IMR-90 (cell line): ENCODE results near the gene ZNF423. TPM values are rescaled to one million over a fixed set of nuclear protein-coding genes. Genes with fewer than 3 reads are reported as not detected.

Experiments
- ATAC-seq: fragments of 200-7000 bp; cut with Tn5 transposase; 2 replicates; pipeline ENCODE4 v1.9.1; 2020; ENCODE audit warnings: low read depth, mild to moderate bottlenecking, moderate library complexity
- BruUV-seq: library from RNA; stranded (reverse); fragments of 400-500 nt; replicated peaks from 2 replicates; lab custom pipeline; 2021; lab: Mats Ljungman, UMichigan
- CTCF ChIA-PET: fragments of 300-600 bp; formaldehyde crosslinking; extraction: SDS; loops from one replicate; lab custom pipeline; 2021; ENCODE audit warnings: antibody characterized with exemption; lab: Yijun Ruan, JAX
- POLR2A ChIA-PET: fragments of 300-600 bp; sonication (Branson Sonifier 250); formaldehyde crosslinking; loops from one replicate; lab custom pipeline; 2022; ENCODE audit warnings: antibody characterized with exemption; ENCODE audit not compliant: unreplicated experiment; lab: Charles Lee
- DNase-seq: peaks from one replicate; pipeline ENCODE4 v3.0.0; 2013
- H2AFZ ChIP-seq: replicated peaks from 2 replicates; pipeline ENCODE3; 2013; ENCODE audit warnings: low read length, mild to moderate bottlenecking; ENCODE audit not compliant: poor library complexity
- H2AK5ac ChIP-seq: 2 replicates; pipeline ENCODE4 v1.6.1; 2013; ENCODE audit warnings: low read depth, low read length, inconsistent platforms
- H2AK9ac ChIP-seq: replicated peaks from 2 replicates; pipeline ENCODE3; 2013; ENCODE audit warnings: mild to moderate bottlenecking, low read depth, low read length, moderate library complexity; ENCODE audit not compliant: poor library complexity
- H2BK120ac ChIP-seq: 2 replicates; pipeline ENCODE4 v1.6.1; 2013; ENCODE audit warnings: low read depth, low read length, inconsistent platforms
- H2BK15ac ChIP-seq: 3 replicates; pipeline ENCODE4 v1.6.1; 2013; ENCODE audit warnings: low read depth, low read length, inconsistent platforms
- H2BK20ac ChIP-seq: 2 replicates; pipeline ENCODE4 v1.6.1; 2013; ENCODE audit warnings: low read depth, mild to moderate bottlenecking, inconsistent platforms, low read length, moderate library complexity
- H2BK5ac ChIP-seq: 2 replicates; pipeline ENCODE4 v1.6.1; 2013; ENCODE audit warnings: mild to moderate bottlenecking, low read depth, low read length, inconsistent platforms; ENCODE audit not compliant: poor library complexity, severe bottlenecking
- H3K14ac ChIP-seq: replicated peaks from 2 replicates; pipeline ENCODE4 v1.6.1; 2013; ENCODE audit warnings: low read depth, low read length, inconsistent platforms
- H3K18ac ChIP-seq: 2 replicates; pipeline ENCODE4 v1.6.1; 2013; ENCODE audit warnings: low read depth, low read length, control low read depth
- H3K23ac ChIP-seq: 2 replicates; pipeline ENCODE4 v1.6.1; 2013; ENCODE audit warnings: low read depth, low read length, inconsistent platforms
- H3K27ac ChIP-seq: 2 replicates; pipeline ENCODE4 v1.5.1; 2013; ENCODE audit warnings: mild to moderate bottlenecking, control low read depth, low read length; ENCODE audit not compliant: insufficient read depth
- H3K27me3 ChIP-seq: 2 replicates; pipeline ENCODE4 v1.6.1; 2013; ENCODE audit warnings: low read length; ENCODE audit not compliant: control insufficient read depth, insufficient read depth
- H3K36me3 ChIP-seq: 2 replicates; pipeline ENCODE4 v1.6.1; 2013; ENCODE audit warnings: low read length, mixed read lengths; ENCODE audit not compliant: control insufficient read depth, insufficient read depth
- H3K4ac ChIP-seq: 2 replicates; pipeline ENCODE4 v1.6.1; 2013; ENCODE audit warnings: low read depth, low read length, inconsistent platforms
- H3K4me1 ChIP-seq: 2 replicates; pipeline ENCODE4 v1.6.1; 2013; ENCODE audit warnings: low read length, mixed read lengths; ENCODE audit not compliant: control insufficient read depth, insufficient read depth
- H3K4me2 ChIP-seq: 2 replicates; pipeline ENCODE4 v1.6.1; 2013; ENCODE audit warnings: low read depth, mild to moderate bottlenecking, control low read depth, low read length, moderate library complexity
- H3K4me3 ChIP-seq: 2 replicates; pipeline ENCODE4 v1.5.1; 2013; ENCODE audit warnings: low read depth, mild to moderate bottlenecking, control low read depth, low read length, moderate library complexity; ENCODE audit not compliant: insufficient read depth
- H3K56ac ChIP-seq: 2 replicates; pipeline ENCODE4 v1.6.1; 2013; ENCODE audit warnings: low read length, inconsistent platforms; ENCODE audit not compliant: insufficient read depth; ENCODE audit errors: extremely low read depth
- H3K79me1 ChIP-seq, 2 experiments: 2 replicates each; pipeline ENCODE4 v1.6.1; 2013; ENCODE audit warnings: low read length in 2 of 2, inconsistent platforms in 1 of 2, low read depth in 1 of 2
- H3K9ac ChIP-seq: 2 replicates; pipeline ENCODE4 v1.6.1; 2013; ENCODE audit warnings: low read depth, low read length, control low read depth
- H3K9me1 ChIP-seq: 2 replicates; pipeline ENCODE4 v1.6.1; 2013; ENCODE audit warnings: low read length, inconsistent platforms; ENCODE audit not compliant: insufficient read depth
- H3K9me3 ChIP-seq: 2 replicates; pipeline ENCODE4 v1.6.1; 2013; ENCODE audit warnings: low read length; ENCODE audit not compliant: control insufficient read depth, insufficient read depth
- H4K20me1 ChIP-seq: 2 replicates; pipeline ENCODE4 v1.6.1; 2013; ENCODE audit warnings: low read length, inconsistent platforms; ENCODE audit not compliant: insufficient read depth
- H4K5ac ChIP-seq: 2 replicates; pipeline ENCODE4 v1.6.1; 2013; ENCODE audit warnings: mild to moderate bottlenecking, low read depth, low read length, control low read depth
- H4K8ac ChIP-seq, 2 experiments: 2 replicates each; pipeline ENCODE4 v1.6.1; 2013; ENCODE audit warnings: low read depth in 2 of 2, low read length in 2 of 2, control low read depth in 1 of 2, inconsistent platforms in 1 of 2
- H4K91ac ChIP-seq: 2 replicates; pipeline ENCODE4 v1.6.1; 2013; ENCODE audit warnings: low read depth, low read length, inconsistent platforms; ENCODE audit not compliant: insufficient read depth
- CEBPB ChIP-seq: IDR thresholded peaks from 2 replicates; pipeline ENCODE4 v1.6.1; 2012; ENCODE audit warnings: low read depth, low read length, improper control_type of control experiment
- CHD1 ChIP-seq: IDR thresholded peaks from 2 replicates; pipeline ENCODE4 v1.6.1; 2012; ENCODE audit warnings: low read depth, low read length, improper control_type of control experiment
- FOS ChIP-seq: fragments of 150-350 bp; IDR thresholded peaks from 2 replicates; pipeline ENCODE4 v1.6.1; 2016; ENCODE audit warnings: low read depth, low read length
- MAFK ChIP-seq: IDR thresholded peaks from 2 replicates; pipeline ENCODE4 v1.6.1; 2012; ENCODE audit warnings: low read depth, low read length, improper control_type of control experiment
- POLR2A ChIP-seq: IDR thresholded peaks from 2 replicates; pipeline ENCODE4 v1.6.1; 2012; ENCODE audit warnings: mild to moderate bottlenecking, low read depth, low read length
- RCOR1 ChIP-seq: IDR thresholded peaks from 2 replicates; pipeline ENCODE4 v1.6.1; 2012; ENCODE audit warnings: mild to moderate bottlenecking, low read length, improper control_type of control experiment; ENCODE audit not compliant: insufficient replicate concordance
- WGBS, 2 experiments: methylation state at CpG; one replicate each; pipeline versions ENCODE4 v1.1.5 to v1.1.7; 2013; ENCODE audit warnings: missing lambda C conversion rate in 2 of 2; ENCODE audit not compliant: insufficient read length in 1 of 2; ENCODE audit errors: extremely low coverage in 2 of 2; 5-methylcytosine and 5-hydroxymethylcytosine counted together
- dilution Hi-C: fragments of 300-500 bp; cut with HindIII; formaldehyde crosslinking; loops from one replicate; pipeline ENCODE4 v1.14.3; 2018; ENCODE audit warnings: low sequenced_read_pairs; ENCODE audit not compliant: unreplicated experiment
- in situ Hi-C: fragments of 300-500 bp; cut with MboI; formaldehyde crosslinking; loops from 3 replicates; pipeline ENCODE4 v1.14.3; 2019; ENCODE audit warnings: low sequenced_read_pairs, inconsistent platforms, mixed read lengths
- intact Hi-C: fragments of 100-400 bp; cut with micrococcal nuclease; formaldehyde crosslinking; loops from 2 replicates; pipeline ENCODE4 v1.10.0; 2022
- polyA plus RNA-seq, 3 experiments: library from polyadenylated mRNA; depleted of rRNA; stranded (reverse); fragments of >200 nt; gene quantifications; 2 replicates each; pipeline ENCODE4 v1.2.3, GENCODE V29; 2012; ENCODE audit warnings: low replicate concordance in 1 of 3
- total RNA-seq: library from RNA; depleted of rRNA; stranded (reverse); fragments of >200 nt; gene quantifications from 2 replicates; pipeline ENCODE4 v1.2.3, GENCODE V29; 2012
- TF ChIP-seq, protein P1 (sequence below): conservative IDR thresholded peaks from 2 replicates; pipeline ENCODE4 v1.5.1; 2012; ENCODE audit warnings: mild to moderate bottlenecking, low read depth, low read length, improper control_type of control experiment

ZNF423 gene
- total and polyA plus RNA-seq, 2 of the 4 experiments (the other 2 are of a cell fraction) = under 0.01 to 0.10 TPM

DNA sequence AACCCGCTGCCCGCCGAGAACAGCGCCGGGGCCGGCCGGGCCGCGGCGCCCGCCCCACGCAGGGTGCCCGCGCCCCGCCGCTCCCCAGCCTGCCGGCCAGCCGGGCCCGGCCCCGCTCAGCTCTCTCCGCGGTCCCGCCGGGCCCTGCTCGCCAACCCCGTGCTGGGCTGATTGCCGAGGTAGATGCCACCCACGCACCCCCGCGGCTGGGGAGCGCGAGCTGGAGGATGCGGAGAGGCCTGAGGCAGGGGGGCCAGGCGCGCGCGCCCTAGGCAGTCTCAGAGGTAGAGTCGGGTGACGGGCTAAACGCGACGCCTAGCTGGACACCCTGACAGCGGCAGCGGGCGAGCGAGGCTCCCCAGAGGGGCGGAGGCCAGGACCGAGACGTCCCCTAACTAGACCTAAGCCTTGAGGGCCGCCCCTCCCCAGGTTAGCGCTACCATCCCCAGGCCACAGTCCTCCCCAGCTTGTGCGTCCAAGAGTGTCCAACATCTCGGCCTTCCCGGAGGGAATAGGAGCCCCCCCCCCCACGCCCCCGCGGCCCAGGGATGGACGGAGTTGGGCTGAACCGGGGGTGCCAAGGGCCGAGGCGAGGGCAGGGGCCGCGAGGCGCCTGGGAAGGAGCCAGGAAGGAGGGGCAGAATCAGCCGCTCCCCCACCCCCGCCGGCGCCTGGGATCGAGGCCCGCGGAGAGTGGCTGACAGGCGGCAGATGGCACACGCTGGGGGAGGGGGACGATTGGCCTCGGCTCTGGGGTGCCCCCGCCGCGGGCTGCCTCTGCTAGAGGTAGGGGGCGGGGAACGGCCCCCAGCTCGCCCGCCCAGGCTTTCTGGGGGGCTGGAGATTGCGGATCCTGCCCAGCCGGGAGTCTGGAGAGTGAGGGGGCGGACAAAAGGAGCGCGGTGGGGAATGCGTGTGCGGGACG is 2.5 kb upstream of the ZNF423 start (continued):
- TF ChIP-seq MAFK (no peak), CHD1 (no peak)

GRCh38 chr16:49857423-49858181 is 1.7 kb upstream of the ZNF423 start:
- no peak overlapping the region for H3K9ac ChIP-seq
- H3K9me1 ChIP-seq = no peaks in the 10 kb centered on the region
- no peaks in the 10 kb centered on the region for H3K36me3 ChIP-seq
- H3K27ac ChIP-seq = no peak overlapping the region
- in situ Hi-C loops (no loop called here), dilution Hi-C loops (no loop called here), intact Hi-C loops (loop anchor here (2.0 to 5.0 kb wide), 3 partner anchors 249 to 365 kb away; no protein-coding TSS in a partner anchor)
- WGBS, 2 experiments = 3% methylated on average over 11 of the region's 52 CpGs; no CpG with 5 or more reads in 1 of the 2 experiments
- H4K91ac ChIP-seq = no peak overlapping the region
- ChIA-PET CTCF (interaction anchor here (0.7 to 1.3 kb wide), 5 partner anchors 11 to 447 kb away, joined by 3 read pairs; partner anchors contain the start of gene CNEP1R1), POLR2A (no interaction called here)
- H2AK9ac ChIP-seq = peak overlapping the region; percentile 61
- H3K4me3 ChIP-seq = peak overlapping the region; percentile 27; the same call in 1 of the 2 replicates
- no peak overlapping the region for H3K4ac ChIP-seq
- no TSS peak for BruUV-seq
- ATAC-seq (no peak), DNase-seq (peak; percentile 11)
- H3K14ac ChIP-seq = no peak overlapping the region
- H3K27me3 ChIP-seq = peaks cover 53% of the 10 kb centered on the region
- no peaks in the 10 kb centered on the region; the same call in 1 of the 2 replicates for H4K20me1 ChIP-seq
- no peaks in the 10 kb centered on the region for H3K79me1 ChIP-seq
- H3K4me2 ChIP-seq = peak overlapping the region; percentile 77
- no peak overlapping the region for H2AK5ac ChIP-seq
- H3K23ac ChIP-seq = 0 out of 2 replicates have a peak overlapping the region, but pooled peaks have one; percentile 7
- no peak overlapping the region for H2BK20ac ChIP-seq
- no peak overlapping the region for H2BK15ac ChIP-seq
- H4K8ac ChIP-seq = no peak overlapping the region
- no peak overlapping the region for H3K18ac ChIP-seq
- H3K56ac ChIP-seq = no peak overlapping the region
- no peaks in the 10 kb centered on the region for H3K9me3 ChIP-seq
- no peak overlapping the region for H2BK120ac ChIP-seq
- H4K5ac ChIP-seq = no peak overlapping the region
- no peak for TF ChIP-seq CEBPB
- TF ChIP-seq FOS = no peak
- TF ChIP-seq RCOR1 = no peak
- no peak for TF ChIP-seq POLR2A
- TF ChIP-seq, protein P1, sequence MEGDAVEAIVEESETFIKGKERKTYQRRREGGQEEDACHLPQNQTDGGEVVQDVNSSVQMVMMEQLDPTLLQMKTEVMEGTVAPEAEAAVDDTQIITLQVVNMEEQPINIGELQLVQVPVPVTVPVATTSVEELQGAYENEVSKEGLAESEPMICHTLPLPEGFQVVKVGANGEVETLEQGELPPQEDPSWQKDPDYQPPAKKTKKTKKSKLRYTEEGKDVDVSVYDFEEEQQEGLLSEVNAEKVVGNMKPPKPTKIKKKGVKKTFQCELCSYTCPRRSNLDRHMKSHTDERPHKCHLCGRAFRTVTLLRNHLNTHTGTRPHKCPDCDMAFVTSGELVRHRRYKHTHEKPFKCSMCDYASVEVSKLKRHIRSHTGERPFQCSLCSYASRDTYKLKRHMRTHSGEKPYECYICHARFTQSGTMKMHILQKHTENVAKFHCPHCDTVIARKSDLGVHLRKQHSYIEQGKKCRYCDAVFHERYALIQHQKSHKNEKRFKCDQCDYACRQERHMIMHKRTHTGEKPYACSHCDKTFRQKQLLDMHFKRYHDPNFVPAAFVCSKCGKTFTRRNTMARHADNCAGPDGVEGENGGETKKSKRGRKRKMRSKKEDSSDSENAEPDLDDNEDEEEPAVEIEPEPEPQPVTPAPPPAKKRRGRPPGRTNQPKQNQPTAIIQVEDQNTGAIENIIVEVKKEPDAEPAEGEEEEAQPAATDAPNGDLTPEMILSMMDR = peak; percentile 51
- H3K4me1 ChIP-seq = peaks cover 2% of the 10 kb centered on the region; the same call in 1 of the 2 replicates
- peak overlapping the region; percentile 89 for H2AFZ ChIP-seq
- no peak overlapping the region for H2BK5ac ChIP-seq
